HCT116 (cell line): ENCODE data around the gene CBFB. TPM values are rescaled to one million over a fixed set of nuclear protein-coding genes. Genes with fewer than 3 reads are reported as not detected.

ENCODE experiments used
- ATAC-seq: fragments of 200-7000 bp; cut with Tn5 transposase; 2 replicates; pipeline ENCODE4 v1.9.1; 2020; ENCODE audit warnings: mild to moderate bottlenecking, moderate library complexity
- BruUV-seq: library from RNA; stranded (reverse); fragments of 400-500 nt; replicated peaks from 2 replicates; lab custom pipeline; 2021; lab: Mats Ljungman, UMichigan
- CTCF ChIA-PET: fragments of 300-600 bp; sonication (Branson Sonifier 250); formaldehyde crosslinking; loops from one replicate; lab custom pipeline; 2021; ENCODE audit warnings: antibody characterized with exemption; lab: Charles Lee
- POLR2A ChIA-PET: fragments of 300-600, 350-600 bp; sonication (Branson Sonifier 250); formaldehyde crosslinking; loops from one replicate; lab custom pipeline; 2021; ENCODE audit warnings: antibody characterized with exemption; lab: Charles Lee
- RAD21 ChIA-PET, 2 experiments: fragments of 300-600 bp; sonication (Branson Sonifier 250); formaldehyde crosslinking; loops; one replicate each; lab custom pipeline; 2023; ENCODE audit warnings: low total read pairs in 2 of 2; ENCODE audit not compliant: uncharacterized antibody in 2 of 2, unreplicated experiment in 2 of 2, low non-redundant PET in 1 of 2; lab: Charles Lee
- DNase-seq: peaks from one replicate; pipeline ENCODE4 v3.0.0-alpha.2; 2010; ENCODE audit warnings: low read depth, low spot score
- H2AFZ ChIP-seq: fragments of 200-600 bp; shearing (Covaris generic), sonication (generic); 2 replicates; pipeline ENCODE4 v1.6.1; 2017; ENCODE audit warnings: low read depth, mixed run types, mixed read lengths, antibody characterized with exemption, low read length; ENCODE audit not compliant: poor library complexity, severe bottlenecking
- H3K27ac ChIP-seq: 2 replicates; pipeline ENCODE4 v1.5.1; 2012; ENCODE audit warnings: low read depth, low read length
- H3K27me3 ChIP-seq: fragments of 200-600 bp; sonication (generic); 2 replicates; pipeline ENCODE4 v1.6.1; 2016; ENCODE audit warnings: mixed run types, low read length, mixed read lengths; ENCODE audit not compliant: insufficient read depth
- H3K36me3 ChIP-seq, 2 experiments: fragments of 200-500 bp in 1 of 2; fragments of 200-600 bp in 1 of 2; sonication (Bioruptor generic) in 1 of 2; sonication (generic) in 1 of 2; 2 replicates each; pipeline versions ENCODE4 v1.5.1 to v1.6.1; 2014 to 2016; ENCODE audit warnings: low read length in 2 of 2, inconsistent platforms in 1 of 2, mixed read lengths in 1 of 2, mixed run types in 1 of 2; ENCODE audit not compliant: insufficient read depth in 2 of 2, control insufficient read depth in 1 of 2
- H3K4me1 ChIP-seq, 2 experiments: fragments of 200-600 bp in 1 of 2; sonication (generic) in 1 of 2; 2 replicates each; pipeline versions ENCODE4 v1.5.1 to v1.6.1; 2012 to 2017; ENCODE audit warnings: low read length in 2 of 2, inconsistent platforms in 1 of 2, mild to moderate bottlenecking in 1 of 2, mixed read lengths in 1 of 2, mixed run types in 1 of 2, moderate library complexity in 1 of 2; ENCODE audit not compliant: insufficient read depth in 2 of 2, control insufficient read depth in 1 of 2
- H3K4me2 ChIP-seq: fragments of 200-600 bp; sonication (generic); 2 replicates; pipeline ENCODE4 v1.6.1; 2017; ENCODE audit warnings: mixed run types, low read length, mixed read lengths
- H3K4me3 ChIP-seq, 2 experiments: fragments of 200-600 bp in 1 of 2; sonication (generic) in 1 of 2; replicated peaks in 1 of 2; 2 replicates each; pipeline ENCODE4 v1.5.1; 2011 to 2016; ENCODE audit warnings: low read length in 2 of 2, control low read depth in 1 of 2, low read depth in 1 of 2, mild to moderate bottlenecking in 1 of 2, mixed read lengths in 1 of 2, mixed run types in 1 of 2
- H3K79me2 ChIP-seq: fragments of 200-600 bp; sonication (generic); 2 replicates; pipeline ENCODE4 v1.6.1; 2017; ENCODE audit warnings: mild to moderate bottlenecking, mixed run types, low read length, moderate library complexity, mixed read lengths; ENCODE audit not compliant: insufficient read depth
- H3K9ac ChIP-seq: fragments of 200-600 bp; sonication (generic); 2 replicates; pipeline ENCODE4 v1.6.1; 2016; ENCODE audit warnings: low read length, mixed read lengths
- H3K9me2 ChIP-seq: fragments of 200-600 bp; sonication (generic), shearing (Covaris generic); 2 replicates; pipeline ENCODE4 v1.6.1; 2017; ENCODE audit warnings: mixed run types, mild to moderate bottlenecking, moderate library complexity; ENCODE audit not compliant: insufficient read depth
- H3K9me3 ChIP-seq, 2 experiments: fragments of 200-500 bp in 1 of 2; fragments of 200-600 bp in 1 of 2; sonication (Bioruptor generic) in 1 of 2; sonication (generic) in 1 of 2; 2 replicates each; pipeline ENCODE4 v1.6.1; 2014 to 2017; ENCODE audit warnings: low read length in 2 of 2, mixed read lengths in 2 of 2, inconsistent platforms in 1 of 2, low read depth in 1 of 2, mild to moderate bottlenecking in 1 of 2, mixed run types in 1 of 2, moderate library complexity in 1 of 2; ENCODE audit not compliant: control insufficient read depth in 1 of 2, insufficient read depth in 1 of 2
- H4K20me1 ChIP-seq: fragments of 200-600 bp; sonication (generic), shearing (Covaris generic); 2 replicates; pipeline ENCODE4 v1.6.1; 2017; ENCODE audit warnings: mixed run types, mild to moderate bottlenecking, moderate library complexity; ENCODE audit not compliant: insufficient read depth
- CTCF ChIP-seq, 3 experiments: fragments of 200-600 bp in 1 of 3; sonication (generic) in 1 of 3; IDR thresholded peaks in 2 of 3; conservative IDR thresholded peaks in 1 of 3; 2 replicates each; pipeline ENCODE4 v1.5.1; 2012 to 2017; ENCODE audit warnings: low read depth in 2 of 3, low read length in 2 of 3, antibody characterized with exemption in 1 of 3, borderline replicate concordance in 1 of 3, control low read depth in 1 of 3, mild to moderate bottlenecking in 1 of 3, mixed read lengths in 1 of 3, mixed run types in 1 of 3, moderate library complexity in 1 of 3; ENCODE audit not compliant: insufficient read depth in 1 of 3
- EGR1 ChIP-seq: IDR thresholded peaks from 2 replicates; pipeline ENCODE4 v1.6.1; 2012; ENCODE audit warnings: low read depth
- ELF1 ChIP-seq: IDR thresholded peaks from 2 replicates; pipeline ENCODE4 v1.6.1; 2012; ENCODE audit warnings: low read depth, borderline replicate concordance
- ZBTB33 ChIP-seq: IDR thresholded peaks from 2 replicates; pipeline ENCODE4 v1.6.1; 2011; ENCODE audit warnings: mild to moderate bottlenecking, low read length, moderate library complexity; ENCODE audit not compliant: insufficient replicate concordance; ENCODE audit errors: extremely low read depth
- intact Hi-C: fragments of 100-400 bp; cut with micrococcal nuclease; formaldehyde crosslinking; loops from 2 replicates; pipeline ENCODE4 v1.10.0; 2022
- total RNA-seq: library from RNA; stranded (reverse); gene quantifications from one replicate; pipeline ENCODE4 v1.2.1, GENCODE V29; 2021; ENCODE audit not compliant: unreplicated experiment

CBFB gene
- total RNA-seq, 1 experiment from 2014 or later: 101 TPM

DNA sequence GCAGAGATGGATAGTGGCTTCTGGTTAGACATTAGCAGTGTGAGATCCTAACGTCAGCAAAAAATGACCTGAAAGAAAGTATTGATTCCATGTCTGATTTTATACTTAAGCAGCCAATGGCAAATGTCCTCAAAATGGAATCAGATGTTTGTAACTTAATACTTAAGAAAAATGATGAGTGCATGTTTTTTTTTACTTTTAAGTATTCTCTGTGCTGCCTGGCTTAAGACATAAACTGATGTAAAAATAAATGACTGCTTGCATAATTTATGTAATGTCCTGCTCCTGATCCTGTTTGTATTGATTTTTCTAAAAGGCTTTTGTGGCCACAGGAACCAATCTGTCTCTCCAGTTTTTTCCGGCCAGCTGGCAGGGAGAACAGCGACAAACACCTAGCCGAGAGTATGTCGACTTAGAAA lies 7.4 kb downstream of the CBFB start:
- no peak overlapping the region for H3K27ac ChIP-seq
- peaks cover 99% of the 10 kb centered on the region for H3K79me2 ChIP-seq
- ChIA-PET CTCF (no interaction called here), RAD21 (no interaction called here)
- no peak overlapping the region for H3K4me3 ChIP-seq
- no peak overlapping the region for H3K9ac ChIP-seq
- no peaks in the 10 kb centered on the region for H3K27me3 ChIP-seq
- H4K20me1 ChIP-seq: peaks cover 13% of the 10 kb centered on the region; the same call in 1 of the 2 replicates
- no peak overlapping the region for H2AFZ ChIP-seq
- intact Hi-C loops: no loop called here
- no peak overlapping the region for H3K4me2 ChIP-seq
- H3K4me1 ChIP-seq: no peaks in the 10 kb centered on the region
- no peak for ATAC-seq
- TF ChIP-seq ELF1 (no peak), CTCF (IDR thresholded peaks at IDR 0.05 in 2 of 3, conservative IDR thresholded peaks at IDR 0.05 in 1 of 3; ENCODE audit: borderline replicate concordance in 1 of 3, insufficient read depth in 1 of 3, low read depth in 2 of 3, low read length in 2 of 3) (no peak), EGR1 (no peak), ZBTB33 (no peak)
- TF ChIP-seq, all 23 proteins: peak for 0
- Histone ChIP-seq H3K36me3 (peaks cover 17 to 42% of the 10 kb centered on the region in 2 experiments), H3K9me2 (no peaks in the 10 kb centered on the region), H3K9me3 (no peaks in the 10 kb centered on the region)
- BruUV-seq: no TSS peak
- DNase-seq: no peak
- POLR2A ChIA-PET: no interaction called here
